GM15510 (cell line): ENCODE data around the gene MTCH1.

Experiments
- POLR2A ChIP-seq: IDR thresholded peaks from 3 replicates; pipeline ENCODE4 v1.6.1; 2011; ENCODE audit warnings: borderline replicate concordance; ENCODE audit not compliant: insufficient read length; ENCODE audit errors: extremely low read depth

Gene MTCH1

GRCh38 chr6:36936824-36937223 lies 49.2 kb downstream of the MTCH1 start:
- no peak for TF ChIP-seq POLR2A

DNA sequence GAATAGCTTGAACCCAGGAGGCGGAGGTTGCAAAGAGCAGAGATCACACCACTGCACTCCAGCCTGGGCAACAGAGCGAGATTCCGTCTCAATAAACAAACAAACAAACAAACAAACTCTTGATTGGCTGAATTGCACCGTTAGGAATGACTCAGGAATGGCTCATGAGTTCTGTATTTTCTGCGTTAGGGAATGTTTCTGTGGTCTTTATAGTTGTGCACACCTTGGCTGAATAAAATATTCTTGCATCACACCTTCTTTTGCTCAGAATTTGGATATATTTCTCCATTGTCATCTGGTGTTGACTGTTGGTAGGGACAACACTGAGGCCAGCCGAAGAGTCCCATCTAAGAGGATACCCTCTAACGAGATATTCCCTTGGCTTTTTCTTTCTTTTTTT lies 51.1 kb downstream of the MTCH1 start:
- no peak for TF ChIP-seq POLR2A

GRCh38 chr6:36933519-36933918 lies 52.5 kb downstream of the MTCH1 start:
- TF ChIP-seq POLR2A = no peak

DNA sequence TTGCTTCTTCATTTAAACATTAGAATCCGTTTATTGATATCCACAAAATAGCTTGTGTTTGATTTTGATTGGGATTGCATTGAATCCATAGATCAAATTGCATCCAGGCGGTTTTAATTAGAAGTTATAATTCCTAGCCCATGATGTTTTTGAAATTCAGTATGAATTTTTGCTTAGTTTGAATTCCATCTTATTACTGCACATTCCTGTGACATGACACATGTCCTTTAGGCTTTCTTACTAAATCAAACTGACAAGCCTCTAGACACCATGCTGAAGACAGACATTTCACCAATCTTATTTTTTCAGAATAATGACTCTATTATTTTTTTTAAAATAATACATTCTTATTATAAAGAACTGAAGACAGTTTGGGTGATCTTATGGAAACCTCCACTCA lies 52.9 kb downstream of the MTCH1 start:
- TF ChIP-seq POLR2A = no peak

- no peak for TF ChIP-seq POLR2A
These were observed 55.5 kb downstream of the MTCH1 start for GRCh38 chr6:36930483-36930882.

GRCh38 chr6:36929607-36930006 lies 56.4 kb downstream of the MTCH1 start:
- no peak for TF ChIP-seq POLR2A

GRCh38 chr6:36929152-36929551 lies 56.8 kb downstream of the MTCH1 start:
- TF ChIP-seq POLR2A = no peak

- no peak for TF ChIP-seq POLR2A
These were observed 57.5 kb downstream of the MTCH1 start for GRCh38 chr6:36928547-36928918.

GRCh38 chr6:36927691-36928546 lies 58.1 kb downstream of the MTCH1 start:
- no peak for TF ChIP-seq POLR2A

- TF ChIP-seq POLR2A = no peak
These were observed 59.1 kb downstream of the MTCH1 start for GRCh38 chr6:36926708-36927513.

DNA sequence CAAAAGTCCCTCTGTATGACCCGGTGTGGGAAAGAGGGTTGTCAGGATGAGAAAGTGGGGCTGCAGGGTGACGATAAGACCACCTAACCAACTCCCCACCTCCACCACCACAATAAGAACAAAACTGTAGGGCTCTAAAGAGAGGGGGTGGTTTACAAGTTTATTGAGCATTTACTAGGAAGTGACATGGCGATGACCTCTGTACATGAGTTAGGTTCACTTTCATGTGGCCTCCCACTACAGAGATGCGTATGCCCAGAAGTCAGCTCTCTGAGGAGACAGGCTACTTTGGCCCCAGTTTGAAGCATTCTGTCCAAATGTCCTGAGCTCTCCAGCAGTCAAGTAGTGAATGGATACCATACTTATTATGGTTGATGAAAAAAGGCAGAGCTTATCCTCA lies 60.2 kb downstream of the MTCH1 start:
- TF ChIP-seq POLR2A = no peak

GRCh38 chr6:36924778-36925374 lies 61.1 kb downstream of the MTCH1 start:
- TF ChIP-seq POLR2A = no peak

- no peak for TF ChIP-seq POLR2A
These were observed 61.9 kb downstream of the MTCH1 start for GRCh38 chr6:36924131-36924530.

DNA sequence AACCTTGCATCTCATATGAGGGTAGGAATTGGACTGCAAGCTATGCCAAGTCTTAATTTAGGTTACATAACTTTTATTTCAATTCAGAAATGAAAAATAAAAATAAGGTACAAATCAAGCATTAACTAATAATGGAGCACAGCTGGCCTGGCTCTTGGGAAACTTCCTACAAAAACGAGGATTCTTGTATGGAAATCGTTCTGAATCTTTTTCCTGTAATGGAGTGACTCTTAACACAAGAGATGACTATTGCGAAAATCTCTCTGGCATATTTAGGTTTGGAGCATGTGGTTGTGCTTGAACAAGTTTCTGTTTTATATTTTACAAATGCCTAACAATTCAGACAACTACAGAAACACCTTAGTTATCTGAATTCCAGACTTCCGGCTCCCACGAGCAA lies 65.5 kb downstream of the MTCH1 start:
- TF ChIP-seq POLR2A = no peak

- TF ChIP-seq POLR2A = no peak
These were observed 65.9 kb downstream of the MTCH1 start for GRCh38 chr6:36920049-36920448.
